Erythroblast (primary cell): Measurements from ENCODE around the gene ARMC6.

Source experiments
- GATA1 ChIP-seq: IDR thresholded peaks from 2 replicates; pipeline ENCODE4 v1.6.1; 2011; ENCODE audit warnings: low read depth, mild to moderate bottlenecking, control low read depth, low read length, moderate library complexity
- POLR2A ChIP-seq: IDR thresholded peaks from 2 replicates; pipeline ENCODE4 v1.6.1; 2011; ENCODE audit warnings: mild to moderate bottlenecking, low read length

DNA sequence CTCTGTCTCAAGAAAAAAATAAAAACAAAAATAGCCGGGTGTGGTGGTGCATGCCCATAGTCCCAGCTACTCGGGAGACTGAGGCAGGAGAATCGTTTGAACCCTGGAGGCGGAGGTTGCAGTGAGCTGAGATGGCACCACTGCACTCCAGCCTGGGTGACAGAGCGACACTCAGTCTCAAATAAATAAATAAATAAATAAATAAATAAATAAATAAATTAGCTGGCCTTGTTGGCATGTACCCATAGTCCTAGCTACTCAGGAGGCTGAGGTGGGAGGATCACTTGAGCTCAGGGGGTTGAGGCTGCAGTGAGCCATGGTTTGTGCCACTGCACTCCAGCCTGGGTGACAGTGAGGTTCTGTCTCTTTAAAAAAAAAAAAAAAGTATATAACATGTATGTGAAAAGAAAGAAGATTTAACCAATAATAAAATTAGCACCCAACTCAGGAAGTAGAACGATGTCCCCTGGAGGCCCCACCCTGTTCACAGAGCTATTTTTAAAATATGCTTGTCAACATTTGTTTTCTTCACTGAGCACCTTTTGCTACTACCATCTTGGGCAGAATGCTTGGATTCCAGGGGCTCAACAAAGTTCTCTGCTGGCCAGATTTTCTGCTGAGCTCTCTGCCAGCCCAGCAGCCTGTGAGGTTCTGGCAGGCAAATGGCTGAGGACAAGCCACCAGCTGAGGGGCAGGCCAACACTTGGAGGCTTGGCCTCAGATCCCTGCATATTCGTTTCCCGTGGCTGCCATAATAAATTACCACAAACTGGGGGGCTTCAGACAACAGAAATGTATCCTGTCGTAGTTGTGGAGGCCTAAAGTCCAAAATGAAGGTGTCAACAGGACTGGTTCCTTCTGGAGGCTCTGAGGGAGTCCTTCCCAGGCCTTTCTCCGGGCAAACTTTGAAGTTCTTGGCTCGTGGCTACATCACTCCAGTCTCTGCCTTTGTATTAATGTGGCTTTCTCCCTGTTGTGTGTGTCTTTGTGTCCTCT, 35.6 kb downstream of the ARMC6 start:
- TF ChIP-seq POLR2A, result no peak
- no peak for TF ChIP-seq GATA1
